Right cardiac atrium (tissue), 5 donors: ENCODE measurements around the gene ARSK. TPM values are rescaled to one million over a fixed set of nuclear protein-coding genes. Genes with fewer than 3 reads are reported as not detected.

ENCODE experiments used
- ATAC-seq, 2 donors: fragments of 200-7000 bp; cut with Tn5 transposase; one replicate each; pipeline versions ENCODE4 v1.8.0 to v1.9.1; 2020; ENCODE audit warnings: moderate library complexity in 2 of 2, mild to moderate bottlenecking in 1 of 2
- DNase-seq, 3 donors: peaks; one replicate each; pipeline ENCODE4 v3.0.0-alpha.2; 2020
- H3K27ac ChIP-seq: one replicate; pipeline ENCODE4 v1.5.1; 2013; ENCODE audit warnings: mild to moderate bottlenecking, low read length, control low read depth, moderate library complexity
- H3K27me3 ChIP-seq: one replicate; pipeline ENCODE4 v1.6.1; 2013; ENCODE audit not compliant: control insufficient read depth, insufficient read depth
- H3K4me1 ChIP-seq: one replicate; pipeline ENCODE4 v1.6.1; 2013; ENCODE audit warnings: low read length; ENCODE audit not compliant: control insufficient read depth, insufficient read depth
- H3K4me3 ChIP-seq: one replicate; pipeline ENCODE4 v1.5.1; 2013; ENCODE audit warnings: low read length, control low read depth
- H3K9me3 ChIP-seq: one replicate; pipeline ENCODE4 v1.6.1; 2013; ENCODE audit warnings: low read length; ENCODE audit not compliant: control insufficient read depth
- WGBS: extraction: QIAGEN DNeasy Blood & Tissue Kit; methylation state at CpG from one replicate; pipeline ENCODE4 v1.1.7; 2013; 5-methylcytosine and 5-hydroxymethylcytosine counted together
- intact Hi-C, 4 donors: fragments of 100-400 bp; cut with DNase I; formaldehyde crosslinking; loops; one replicate each; pipeline versions ENCODE4 v1.11.0 to v1.14.0; 2022 to 2023
- polyA plus RNA-seq: library from polyadenylated mRNA; stranded (reverse); fragments of 200-250 nt; gene quantifications from one replicate; pipeline ENCODE4 v1.2.3, GENCODE V29; 2013
- total RNA-seq, 4 donors: library from RNA; stranded (reverse); fragmentation: NEBNext Ultra II Directional; extraction: Animal tissue kit (Norgen Biotek cat#: 25700); gene quantifications; one replicate each; pipeline ENCODE4 v1.2.1, GENCODE V29; 2021
- donor health status: healthy with polysubstance abuse.
- donor health status: DM: no; HTN: yes; CAD: no.
- donor health status: DM: no; HTN: no; CAD: no.
- donor health status: DM: no; HTN: yes; CAD: no; lungs with severe emphysema.
- donor health status: DM: yes; HTN: yes; CAD: no.

Gene ARSK
- total and polyA plus RNA-seq, 5 donors: 3.6 to 5.2 (median 4.2) TPM

DNA sequence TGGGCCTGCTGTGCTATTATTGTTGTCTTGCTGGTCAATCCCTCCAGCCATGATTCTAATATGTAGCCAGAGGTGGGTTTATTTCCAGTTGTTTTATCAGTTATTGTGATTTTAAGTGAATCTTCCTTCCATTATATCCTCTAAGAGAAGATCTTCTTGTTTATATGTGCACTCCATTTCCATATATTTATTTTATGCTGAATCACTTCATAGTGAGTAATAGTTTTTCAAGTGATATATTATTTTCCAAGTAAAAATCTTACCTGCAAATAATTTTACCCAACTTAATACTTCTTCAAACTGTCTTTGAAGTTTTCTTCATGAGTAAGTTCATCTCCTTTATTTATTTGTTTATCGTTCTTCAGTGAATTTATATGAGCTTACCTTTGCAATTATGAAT lies 51.5 kb downstream of the ARSK start:
- Histone ChIP-seq H3K27ac (no peak overlapping the region), H3K4me1 (no peaks in the 10 kb centered on the region), H3K9me3 (no peaks in the 10 kb centered on the region), H3K27me3 (no peaks in the 10 kb centered on the region), H3K4me3 (no peak overlapping the region)
- intact Hi-C loops: no loop called here
- 95% methylated on average over 1 of the region's 1 CpG for WGBS
- no peak for ATAC-seq
- DNase-seq: no peak

DNA sequence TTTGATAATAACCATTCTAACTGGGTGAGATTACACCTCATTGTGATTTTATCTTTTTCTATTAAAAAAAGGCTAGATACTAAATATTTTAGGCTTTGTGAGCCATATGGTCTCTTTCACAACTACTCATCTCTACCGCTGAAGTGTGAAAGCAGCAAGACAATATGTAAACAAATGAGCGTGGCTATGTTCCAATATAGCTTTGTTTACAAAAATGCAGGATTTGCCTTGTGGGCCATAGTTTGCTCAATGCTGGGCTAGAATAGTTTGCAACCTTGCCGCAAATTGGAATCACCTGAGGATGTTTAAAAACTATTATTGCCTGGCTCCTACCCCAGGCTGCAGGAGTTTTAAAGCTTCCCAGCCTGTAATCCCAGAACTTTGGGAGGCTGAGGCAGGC lies 54.8 kb downstream of the ARSK start:
- Histone ChIP-seq H3K27me3 (no peaks in the 10 kb centered on the region), H3K4me3 (no peak overlapping the region), H3K9me3 (no peaks in the 10 kb centered on the region), H3K4me1 (no peaks in the 10 kb centered on the region), H3K27ac (no peak overlapping the region)
- intact Hi-C loops: no loop called here
- no peak for ATAC-seq
- no peak for DNase-seq
- WGBS: 76% methylated on average over 3 of the region's 3 CpGs

DNA sequence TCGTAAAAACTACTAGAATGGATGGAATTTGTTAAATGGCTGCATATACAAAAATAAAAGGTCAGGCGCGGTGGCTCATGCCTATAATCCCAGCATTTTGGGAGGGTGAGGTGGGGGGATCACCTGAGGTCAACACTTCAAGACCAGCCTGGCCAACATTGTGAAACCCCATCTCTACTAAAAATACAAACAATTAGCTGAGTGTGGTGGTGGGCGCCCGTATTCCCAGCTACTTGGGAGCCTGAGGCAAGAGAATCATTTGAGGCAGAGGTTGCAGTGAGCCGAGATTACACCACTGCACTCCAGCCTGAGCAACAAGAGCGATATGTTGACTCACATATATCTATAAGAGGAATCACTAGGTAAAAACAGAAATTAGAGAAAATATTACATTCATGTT lies 55.6 kb downstream of the ARSK start:
- Histone ChIP-seq H3K9me3 (no peaks in the 10 kb centered on the region), H3K4me3 (no peak overlapping the region)
- WGBS: 96% methylated on average over 7 of the region's 7 CpGs

GRCh38 chr5:95611396-95611795 lies 56.5 kb downstream of the ARSK start:
- no peaks in the 10 kb centered on the region for H3K4me1 ChIP-seq
- DNase-seq (no peak), ATAC-seq (no peak)
- H3K4me3 ChIP-seq: no peak overlapping the region
- H3K9me3 ChIP-seq: no peaks in the 10 kb centered on the region
- H3K27ac ChIP-seq: no peak overlapping the region
- WGBS: 94% methylated on average over 3 of the region's 3 CpGs
- intact Hi-C loops: no loop called here
- H3K27me3 ChIP-seq: no peaks in the 10 kb centered on the region

More for the DNA sequence above, 55.6 kb downstream of the ARSK start:
- H3K27ac ChIP-seq: no peak overlapping the region
- intact Hi-C loops: no loop called here
- DNase-seq (no peak), ATAC-seq (no peak)
- no peaks in the 10 kb centered on the region for H3K4me1 ChIP-seq
- no peaks in the 10 kb centered on the region for H3K27me3 ChIP-seq

DNA sequence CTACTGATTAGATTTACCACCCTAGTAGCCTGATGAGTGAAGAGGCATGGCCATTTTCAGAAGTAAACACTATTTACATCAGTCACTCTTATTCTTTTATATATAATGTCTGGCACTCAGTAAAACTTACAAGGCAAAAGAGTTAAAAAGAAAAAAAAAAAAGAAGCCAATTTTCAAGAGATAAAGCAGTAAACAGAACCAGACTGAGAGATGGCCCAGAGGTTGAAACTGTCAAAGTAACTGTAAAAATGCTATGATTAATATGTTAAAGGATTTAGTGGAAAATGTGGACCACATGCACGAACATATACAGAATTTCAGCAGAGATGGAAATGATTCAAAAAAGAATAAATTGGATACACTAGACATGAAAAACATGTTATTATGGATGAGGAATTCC lies 58.6 kb downstream of the ARSK start:
- ATAC-seq (no peak), DNase-seq (no peak)
- Histone ChIP-seq H3K27me3 (no peaks in the 10 kb centered on the region), H3K9me3 (no peaks in the 10 kb centered on the region), H3K27ac (no peak overlapping the region), H3K4me3 (no peak overlapping the region), H3K4me1 (no peaks in the 10 kb centered on the region)
- 96% methylated on average over 1 of the region's 1 CpG for WGBS
- intact Hi-C loops: no loop called here

- H3K4me3 ChIP-seq: no peak overlapping the region
- no peaks in the 10 kb centered on the region for H3K27me3 ChIP-seq
- no peaks in the 10 kb centered on the region for H3K4me1 ChIP-seq
- ATAC-seq: no peak
- WGBS: 87% methylated on average over 1 of the region's 1 CpG
- H3K27ac ChIP-seq: no peak overlapping the region
- intact Hi-C loops: no loop called here
- no peak for DNase-seq
- H3K9me3 ChIP-seq: no peaks in the 10 kb centered on the region
Measured at GRCh38 chr5:95615164-95615467, 60.2 kb downstream of the ARSK start.

DNA sequence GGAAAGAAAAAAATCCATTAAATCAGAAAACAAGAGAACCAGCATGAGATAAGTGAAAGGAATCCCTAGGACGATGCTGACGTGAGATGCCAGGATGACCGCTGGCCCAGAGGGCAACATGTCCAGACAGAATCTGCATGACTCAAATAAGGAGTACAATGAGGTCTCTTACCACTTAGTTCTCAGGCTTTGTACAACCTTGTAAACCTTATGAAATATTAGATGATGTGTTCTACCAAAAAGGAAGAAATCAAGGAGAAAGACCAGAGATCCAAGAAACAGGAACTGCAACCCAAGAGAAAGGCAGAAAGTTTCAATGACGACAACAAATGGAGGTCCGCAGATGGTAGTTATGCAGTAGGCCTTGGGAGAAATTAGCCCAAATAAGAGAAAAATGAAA lies 62.2 kb downstream of the ARSK start:
- H3K27me3 ChIP-seq: no peaks in the 10 kb centered on the region
- H3K27ac ChIP-seq: no peak overlapping the region
- DNase-seq: no peak
- no peaks in the 10 kb centered on the region for H3K9me3 ChIP-seq
- no peaks in the 10 kb centered on the region for H3K4me1 ChIP-seq
- H3K4me3 ChIP-seq: no peak overlapping the region
- 95% methylated on average over 5 of the region's 5 CpGs for WGBS
- no peak for ATAC-seq
- intact Hi-C loops: no loop called here

DNA sequence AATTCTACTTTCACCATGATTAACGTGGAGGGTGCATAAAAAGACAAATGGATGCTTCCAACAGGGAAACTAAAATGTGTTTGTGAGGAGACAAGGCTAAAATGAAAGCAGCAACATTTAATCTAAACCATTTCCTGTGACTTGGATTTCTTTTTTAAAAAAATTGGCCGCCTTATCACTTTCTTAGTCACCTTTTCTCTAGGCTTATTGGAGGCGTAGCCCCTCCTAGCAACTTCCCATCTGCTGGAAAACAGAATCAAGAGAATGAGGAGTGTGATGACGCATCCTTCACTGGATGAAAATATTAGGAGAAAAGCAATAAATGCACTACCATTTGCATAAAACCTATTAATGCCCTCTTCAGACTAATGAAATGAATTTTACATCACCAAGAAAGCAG lies 64.2 kb downstream of the ARSK start:
- no peak for DNase-seq
- Histone ChIP-seq H3K27ac (no peak overlapping the region), H3K27me3 (no peaks in the 10 kb centered on the region), H3K9me3 (no peaks in the 10 kb centered on the region), H3K4me1 (no peaks in the 10 kb centered on the region), H3K4me3 (no peak overlapping the region)
- ATAC-seq: peak in 1 of 2 donors; percentile 43
- intact Hi-C loops: no loop called here
- 69% methylated on average over 4 of the region's 4 CpGs for WGBS

GRCh38 chr5:95619514-95620029 lies 64.7 kb downstream of the ARSK start:
- H3K4me1 ChIP-seq: no peaks in the 10 kb centered on the region
- intact Hi-C loops: no loop called here
- H3K4me3 ChIP-seq: peak overlapping the region; percentile 50
- H3K27me3 ChIP-seq: no peaks in the 10 kb centered on the region
- H3K9me3 ChIP-seq: no peaks in the 10 kb centered on the region
- WGBS: 10% methylated on average over 19 of the region's 19 CpGs
- ATAC-seq: peak; percentile 12
- no peak for DNase-seq
- H3K27ac ChIP-seq: no peak overlapping the region

DNA sequence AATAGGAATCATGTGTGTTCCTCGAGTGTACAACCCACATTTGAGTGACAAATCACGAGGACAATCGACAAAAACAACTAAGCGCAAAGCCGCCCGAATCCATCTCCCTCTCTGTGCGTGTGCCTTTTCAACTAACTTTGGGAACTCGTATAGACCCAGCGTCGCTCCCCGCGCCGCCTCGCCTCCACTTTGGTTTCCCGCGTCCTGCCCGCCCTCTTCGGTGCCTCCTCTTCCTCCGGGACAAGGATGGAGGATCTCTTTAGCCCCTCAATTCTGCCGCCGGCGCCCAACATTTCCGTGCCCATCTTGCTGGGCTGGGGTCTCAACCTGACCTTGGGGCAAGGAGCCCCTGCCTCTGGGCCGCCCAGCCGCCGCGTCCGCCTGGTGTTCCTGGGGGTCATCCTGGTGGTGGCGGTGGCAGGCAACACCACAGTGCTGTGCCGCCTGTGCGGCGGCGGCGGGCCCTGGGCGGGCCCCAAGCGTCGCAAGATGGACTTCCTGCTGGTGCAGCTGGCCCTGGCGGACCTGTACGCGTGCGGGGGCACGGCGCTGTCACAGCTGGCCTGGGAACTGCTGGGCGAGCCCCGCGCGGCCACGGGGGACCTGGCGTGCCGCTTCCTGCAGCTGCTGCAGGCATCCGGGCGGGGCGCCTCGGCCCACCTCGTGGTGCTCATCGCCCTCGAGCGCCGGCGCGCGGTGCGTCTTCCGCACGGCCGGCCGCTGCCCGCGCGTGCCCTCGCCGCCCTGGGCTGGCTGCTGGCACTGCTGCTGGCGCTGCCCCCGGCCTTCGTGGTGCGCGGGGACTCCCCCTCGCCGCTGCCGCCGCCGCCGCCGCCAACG lies 65.3 kb downstream of the ARSK start, which contains the start of gene GPR150:
Gene GPR150 (plus strand): TSS at position 58 of the 840 bp plus-strand sequence. CDS start 189 bp downstream, at position 247.
- Histone ChIP-seq H3K4me1 (no peaks in the 10 kb centered on the region), H3K27me3 (no peaks in the 10 kb centered on the region), H3K9me3 (no peaks in the 10 kb centered on the region), H3K4me3 (peak within 1 kb of the TSS; percentile 50), H3K27ac (no peak within 1 kb of the TSS)
- 1% methylated on average over 85 of the region's 85 CpGs for WGBS
- peak; percentile 75 to 76 for ATAC-seq
- peak; percentile 59 to 79 (median 75) for DNase-seq
- intact Hi-C loops: no loop called here

- Histone ChIP-seq H3K4me1 (no peaks in the 10 kb centered on the region), H3K27ac (no peak overlapping the region), H3K27me3 (no peaks in the 10 kb centered on the region), H3K4me3 (peak overlapping the region; percentile 50), H3K9me3 (no peaks in the 10 kb centered on the region)
- WGBS: 3% methylated on average over 92 of the region's 92 CpGs
- DNase-seq (peak; percentile 26 to 71 (median 69)), ATAC-seq (peak; percentile 71 to 73)
- intact Hi-C loops: no loop called here
Measured at GRCh38 chr5:95620870-95621838, 66.3 kb downstream of the ARSK start.
